DLD1 (cell line): ENCODE results near the gene SMAD6.

ENCODE experiments used
- in situ Hi-C: cut with HindIII; loops from 2 replicates; pipeline ENCODE4 v1.10.0; 2017; ENCODE audit warnings: low sequenced_read_pairs

SMAD6 gene

DNA sequence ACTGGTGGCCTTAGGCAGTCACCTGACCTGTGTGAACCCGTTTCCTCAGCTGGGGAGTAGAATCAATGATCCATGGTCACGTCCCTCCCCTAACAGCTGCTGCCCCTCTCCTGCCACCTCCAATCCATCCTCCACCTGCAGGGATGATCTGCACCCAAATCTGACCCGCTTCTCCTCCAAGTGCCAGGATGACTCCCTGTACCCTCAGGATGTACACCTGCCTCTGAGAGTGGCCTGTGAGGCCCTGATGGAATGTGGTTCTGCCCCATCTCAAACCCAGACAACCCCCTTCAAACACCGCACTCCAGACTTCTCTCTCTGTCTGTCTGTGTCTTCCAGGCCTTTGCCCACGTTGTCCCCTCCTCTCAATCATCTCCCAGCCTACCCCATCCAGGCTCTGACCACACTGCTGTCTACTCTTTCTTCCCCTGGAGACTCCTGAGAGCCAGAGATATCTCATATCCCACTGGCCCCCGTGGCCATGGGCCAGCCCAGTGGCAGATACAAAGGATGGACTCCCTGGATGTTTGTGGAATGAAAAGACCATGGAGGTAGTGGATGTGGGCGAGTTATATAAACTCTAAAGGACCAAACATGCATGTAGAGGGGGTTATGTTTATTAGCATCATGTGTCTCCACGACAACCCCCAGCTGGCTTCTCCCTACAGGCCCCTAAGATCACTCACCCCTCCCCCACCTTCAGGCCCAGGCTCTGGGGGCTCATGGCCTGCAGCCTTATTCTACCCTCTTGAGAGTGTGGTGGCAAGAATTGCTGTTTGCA, 84.9 kb downstream of the SMAD6 start:
- in situ Hi-C loops: no loop called here

GRCh38 chr15:66787489-66787871, 85.4 kb downstream of the SMAD6 start:
- in situ Hi-C loops: no loop called here

GRCh38 chr15:66788024-66788423, 86.0 kb downstream of the SMAD6 start:
- in situ Hi-C loops: no loop called here

GRCh38 chr15:66789029-66790025, 87.3 kb downstream of the SMAD6 start:
- in situ Hi-C loops: loop anchor here (5.0 kb wide), 1 partner anchor 58 kb away; no protein-coding TSS in a partner anchor

GRCh38 chr15:66795851-66796250, 93.8 kb downstream of the SMAD6 start:
- in situ Hi-C loops: no loop called here

DNA sequence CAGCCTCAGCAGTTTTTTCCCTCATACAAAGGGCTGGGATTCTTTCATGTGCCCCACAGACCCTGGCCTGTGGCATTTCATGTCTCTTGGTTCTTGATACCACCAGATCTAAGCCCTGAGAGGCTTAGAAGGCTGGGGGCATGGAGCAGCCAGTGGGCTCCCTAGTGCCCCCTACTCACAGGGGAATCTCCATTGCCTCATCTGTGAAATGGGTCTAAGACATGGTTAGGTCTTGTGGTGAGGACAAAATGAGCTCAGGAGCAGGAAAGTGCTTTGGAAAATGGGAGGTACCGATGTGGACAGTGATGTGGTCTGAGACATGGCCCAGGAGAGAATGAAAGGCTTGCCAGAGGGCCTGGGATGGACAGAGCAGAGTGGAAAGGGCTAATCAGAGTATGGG, 94.3 kb downstream of the SMAD6 start:
- in situ Hi-C loops: no loop called here

- in situ Hi-C loops: no loop called here
Measured at GRCh38 chr15:66797921-66798320, 95.9 kb downstream of the SMAD6 start.

DNA sequence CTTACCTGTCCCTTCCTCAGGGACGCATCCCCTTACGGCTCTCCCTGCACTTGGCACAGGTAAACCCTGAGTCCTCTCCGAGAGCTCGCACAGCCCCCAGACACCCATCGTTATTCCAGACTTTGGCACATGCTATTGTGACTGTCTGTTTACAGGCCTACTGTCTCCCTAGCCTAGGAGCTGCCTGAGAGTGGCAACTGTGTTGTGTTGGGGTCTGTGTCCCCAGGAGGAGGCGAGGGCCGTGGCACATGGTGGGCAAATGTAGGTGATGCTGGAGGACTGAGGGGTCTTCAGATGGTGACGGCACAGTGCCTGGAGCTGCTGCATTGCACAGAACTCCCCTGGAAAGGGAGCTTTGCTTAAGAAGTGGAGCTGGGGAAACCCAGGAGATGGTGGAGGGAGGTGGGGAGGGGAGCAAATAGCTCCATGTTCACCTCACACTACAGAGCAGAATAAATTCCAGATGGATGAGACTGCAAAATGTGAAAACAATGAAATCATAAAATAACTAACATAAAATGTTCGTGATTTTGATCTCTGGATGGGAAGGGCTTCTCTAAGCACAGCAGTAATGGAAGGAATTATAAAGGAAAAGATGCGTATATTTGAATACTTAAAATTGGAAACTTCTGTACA, 96.5 kb downstream of the SMAD6 start:
- in situ Hi-C loops: no loop called here

GRCh38 chr15:66799242-66799641, 97.2 kb downstream of the SMAD6 start:
- in situ Hi-C loops: no loop called here

DNA sequence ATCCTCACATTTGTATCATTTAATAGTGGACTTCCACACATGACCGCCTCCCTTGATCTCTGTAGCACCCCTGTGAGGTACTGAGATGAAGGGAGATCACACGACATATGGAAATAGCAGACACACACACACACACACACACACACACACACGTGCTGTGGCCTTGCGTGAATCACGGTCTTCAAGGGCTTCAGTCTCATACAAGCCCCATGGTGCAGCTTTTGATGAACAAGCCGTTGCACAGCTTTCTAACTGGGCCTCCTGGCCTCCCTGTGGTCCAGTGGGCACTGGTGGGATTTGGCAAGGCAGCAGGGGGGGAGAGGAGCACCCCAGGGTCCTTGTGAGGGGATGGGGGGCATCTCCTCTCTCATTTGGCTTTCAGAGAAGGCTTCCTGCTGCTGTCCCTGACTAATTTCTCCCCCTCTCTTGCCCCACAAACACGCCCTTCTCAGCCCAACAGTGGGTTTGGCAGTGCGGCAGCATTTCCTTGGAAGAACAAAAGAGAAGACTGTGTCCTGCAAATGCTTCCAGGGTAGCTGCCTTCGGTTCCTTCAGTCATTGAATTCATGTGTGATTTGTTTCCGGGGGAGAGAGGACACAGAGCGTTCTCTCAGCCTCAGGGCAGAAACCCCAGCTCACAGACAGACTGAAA, 98.7 kb downstream of the SMAD6 start:
- in situ Hi-C loops: no loop called here

GRCh38 chr15:66801266-66801665, 99.2 kb downstream of the SMAD6 start:
- in situ Hi-C loops: no loop called here

DNA sequence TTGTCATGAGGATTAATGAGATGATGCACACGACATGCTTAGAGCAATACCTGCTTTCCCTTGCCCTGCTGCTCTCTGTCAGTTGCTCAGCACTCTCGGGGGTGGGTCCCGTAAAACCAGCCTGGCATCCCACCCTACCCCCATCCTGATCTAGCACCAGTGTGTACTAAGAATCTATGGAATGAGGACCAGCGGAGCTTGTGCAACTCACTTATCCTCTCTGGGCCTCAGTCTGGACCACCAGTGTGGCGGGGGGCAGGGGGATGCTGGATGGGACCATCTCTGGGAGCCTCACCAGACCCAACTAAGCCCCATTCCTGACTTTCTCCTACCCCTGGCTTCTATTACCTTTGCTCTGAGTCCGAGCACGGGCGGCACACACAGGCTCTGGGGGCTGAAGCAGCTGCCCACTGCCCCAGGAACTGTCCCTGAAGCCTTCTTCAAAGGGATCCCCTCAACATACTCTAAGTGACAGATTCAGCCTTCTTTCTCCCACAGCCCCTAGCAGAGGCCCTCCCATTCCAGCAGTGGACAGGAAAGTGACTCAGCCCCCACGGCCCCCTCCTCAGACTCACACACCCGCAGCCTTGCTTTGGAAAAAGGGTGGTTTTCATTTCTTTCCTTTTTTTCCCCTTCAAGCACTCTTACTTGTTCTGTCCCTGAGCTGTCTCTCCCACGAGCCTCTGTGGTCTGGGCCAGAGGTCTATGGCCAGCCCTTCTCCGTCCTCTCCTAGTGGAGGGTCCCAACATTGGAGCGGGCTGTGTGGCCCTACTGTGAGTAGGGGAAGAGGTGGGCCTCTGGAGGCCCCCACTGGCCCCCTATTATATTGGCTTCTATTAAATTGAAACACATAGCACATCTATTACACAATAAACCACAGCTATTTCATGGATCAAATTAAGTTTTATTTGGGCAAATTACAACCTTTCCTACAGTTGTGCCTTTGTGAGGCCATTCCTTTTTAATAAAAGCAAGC, 100.3 kb downstream of the SMAD6 start:
- in situ Hi-C loops: no loop called here

DNA sequence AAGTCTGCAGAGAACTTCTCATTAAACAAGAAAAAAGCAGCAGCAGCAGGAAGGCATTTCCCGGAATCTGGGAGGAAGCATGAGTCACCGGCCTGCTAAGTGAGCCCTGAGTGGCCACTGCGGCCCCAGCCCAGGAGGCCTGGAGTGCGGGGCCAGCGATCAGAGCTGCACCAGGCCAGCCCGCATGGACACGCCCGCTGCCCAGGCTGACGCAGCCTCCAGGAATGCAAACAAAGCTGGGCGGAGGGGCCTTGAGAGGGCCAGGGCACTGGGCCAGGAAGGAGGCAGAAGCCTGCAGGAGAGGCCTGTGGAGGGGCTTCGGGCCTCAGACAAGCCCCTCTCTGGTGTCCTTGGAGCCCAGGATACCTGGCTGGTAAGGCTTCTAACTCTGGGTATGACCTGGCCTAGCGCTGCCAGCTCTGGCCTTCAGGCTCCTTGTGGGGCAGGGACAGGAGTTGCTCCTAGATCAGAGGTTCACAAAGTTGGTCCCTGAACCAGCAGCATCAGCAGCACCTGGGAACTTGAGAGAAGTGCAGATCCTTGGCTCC, 101.2 kb downstream of the SMAD6 start:
- in situ Hi-C loops: no loop called here

GRCh38 chr15:66803749-66804148, 101.7 kb downstream of the SMAD6 start:
- in situ Hi-C loops: no loop called here

GRCh38 chr15:66805202-66805885, 103.3 kb downstream of the SMAD6 start:
- in situ Hi-C loops: no loop called here

DNA sequence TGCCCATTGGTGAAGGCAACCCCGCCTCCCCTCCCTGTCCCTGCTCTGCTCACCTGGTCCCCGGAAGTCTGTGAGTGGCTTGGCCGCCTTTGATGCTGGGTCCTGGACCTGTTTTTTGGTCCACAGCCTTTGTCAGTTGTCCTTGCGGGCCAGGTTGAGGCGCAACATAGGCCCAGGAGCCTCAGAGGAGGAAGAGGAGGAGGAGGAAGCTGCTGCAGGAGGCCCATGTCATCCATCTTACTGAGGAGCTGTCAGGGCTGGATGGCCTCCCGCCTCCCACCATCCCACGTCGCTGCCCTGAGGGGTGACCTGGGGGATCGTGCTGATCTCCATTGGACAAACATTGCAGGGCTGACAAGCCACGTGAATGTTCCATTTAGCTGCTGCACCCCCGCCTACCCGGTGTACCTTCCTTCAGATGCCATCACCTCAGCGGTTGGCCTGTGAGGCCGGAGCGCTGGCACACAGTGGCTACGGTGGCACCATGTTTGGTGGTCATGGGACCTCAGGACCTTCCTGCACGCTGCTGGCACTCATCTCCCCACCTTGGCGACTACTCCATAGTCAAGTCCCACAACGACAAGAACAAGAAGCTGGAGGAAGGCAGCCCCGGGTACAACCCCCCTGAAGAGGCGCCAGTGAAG, 106.3 kb downstream of the SMAD6 start:
- in situ Hi-C loops: no loop called here

GRCh38 chr15:66809664-66810063, 107.6 kb downstream of the SMAD6 start:
- in situ Hi-C loops: no loop called here

DNA sequence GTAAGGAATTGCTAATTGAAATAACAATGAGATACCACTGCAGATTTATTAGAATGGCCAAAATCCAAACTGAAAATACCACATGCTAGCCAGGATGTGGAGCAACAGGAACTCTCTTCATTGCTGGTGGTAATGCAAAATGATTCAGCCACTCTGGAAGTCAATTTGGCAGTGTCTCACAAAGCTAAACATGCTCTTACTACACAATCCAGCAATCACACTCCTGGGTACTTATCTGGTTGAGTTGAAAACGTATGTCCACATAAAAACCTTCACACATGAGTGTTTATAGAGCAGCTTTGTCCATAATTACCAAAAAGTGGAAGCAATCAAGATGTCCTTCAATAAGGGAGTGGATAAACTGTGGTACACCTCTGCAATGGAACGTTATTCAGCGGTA, 113.3 kb downstream of the SMAD6 start:
- in situ Hi-C loops: no loop called here
